Measurements from ENCODE around the gene TAF6.
"Not testable (repeated sequence)": the region's sequence is repeated elsewhere in the genome, so short reads cannot be mapped to it uniquely, and the experiment has no call there.

TAF6 gene

GRCh38 chr7:100152404-100152803 is 33.2 kb upstream of the TAF6 start:
- no peak for DNase-seq (ENCODE audit: low read depth)

- peak; percentile 96 for DNase-seq (ENCODE audit: low read depth)
Measured at GRCh38 chr7:100148559-100149328, 29.6 kb upstream of the TAF6 start, which contains the start of gene LAMTOR4. Gene LAMTOR4 (plus strand): TSS chr7:100148918. CDS start chr7:100148973, 55 bp downstream.

GRCh38 chr7:100148225-100148558 is 29.0 kb upstream of the TAF6 start:
- DNase-seq (ENCODE audit: low read depth), result no peak

GRCh38 chr7:100147278-100147677 is 28.1 kb upstream of the TAF6 start:
- no peak for DNase-seq (ENCODE audit: low read depth)

GRCh38 chr7:100146350-100146749 is 27.2 kb upstream of the TAF6 start:
- DNase-seq (ENCODE audit: low read depth), result not testable (repeated sequence)

GRCh38 chr7:100142461-100142860 is 23.3 kb upstream of the TAF6 start:
- no peak for DNase-seq (ENCODE audit: low read depth)

- no peak for DNase-seq (ENCODE audit: low read depth)
Measured at GRCh38 chr7:100141555-100141949, 22.4 kb upstream of the TAF6 start.

GRCh38 chr7:100137851-100138760 is 18.9 kb upstream of the TAF6 start:
- DNase-seq (ENCODE audit: low read depth), result no peak

GRCh38 chr7:100132697-100133151 is 13.6 kb upstream of the TAF6 start:
- DNase-seq (ENCODE audit: low read depth), result peak; percentile 51

- DNase-seq (ENCODE audit: low read depth), result no peak
Measured at GRCh38 chr7:100132126-100132525, 13.0 kb upstream of the TAF6 start.

- DNase-seq (ENCODE audit: low read depth), result peak; percentile 74
Measured at GRCh38 chr7:100130608-100131453, 11.7 kb upstream of the TAF6 start.

GRCh38 chr7:100130220-100130607 is 11.1 kb upstream of the TAF6 start:
- DNase-seq (ENCODE audit: low read depth), result not testable (repeated sequence)

GRCh38 chr7:100128637-100128963 is 9.4 kb upstream of the TAF6 start:
- no peak for DNase-seq (ENCODE audit: low read depth)

- peak; percentile 12 for DNase-seq (ENCODE audit: low read depth)
Measured at GRCh38 chr7:100127866-100128636, 8.9 kb upstream of the TAF6 start.

- DNase-seq (ENCODE audit: low read depth), result peak; percentile 87
Measured at GRCh38 chr7:100126931-100127865, 8.0 kb upstream of the TAF6 start, which contains the start of gene MBLAC1. Gene MBLAC1 (plus strand): TSS chr7:100126967. CDS start chr7:100127396, 429 bp downstream.

GRCh38 chr7:100126239-100126930 is 7.2 kb upstream of the TAF6 start:
- DNase-seq (ENCODE audit: low read depth), result no peak

- DNase-seq (ENCODE audit: low read depth), result no peak
Measured at GRCh38 chr7:100124301-100125230, 5.4 kb upstream of the TAF6 start.

GRCh38 chr7:100122568-100122967 is 3.4 kb upstream of the TAF6 start:
- no peak for DNase-seq (ENCODE audit: low read depth)
